GM12873 (cell line): ENCODE data around the gene PUDP.

Experiments
- TF ChIP-seq, protein P1 (sequence below): IDR thresholded peaks from 2 replicates; pipeline ENCODE4 v1.5.1; 2012; ENCODE audit warnings: low read depth, mild to moderate bottlenecking, moderate library complexity, low read length, control low read depth; ENCODE audit not compliant: insufficient read depth; ENCODE audit errors: missing control alignments

The PUDP gene

DNA sequence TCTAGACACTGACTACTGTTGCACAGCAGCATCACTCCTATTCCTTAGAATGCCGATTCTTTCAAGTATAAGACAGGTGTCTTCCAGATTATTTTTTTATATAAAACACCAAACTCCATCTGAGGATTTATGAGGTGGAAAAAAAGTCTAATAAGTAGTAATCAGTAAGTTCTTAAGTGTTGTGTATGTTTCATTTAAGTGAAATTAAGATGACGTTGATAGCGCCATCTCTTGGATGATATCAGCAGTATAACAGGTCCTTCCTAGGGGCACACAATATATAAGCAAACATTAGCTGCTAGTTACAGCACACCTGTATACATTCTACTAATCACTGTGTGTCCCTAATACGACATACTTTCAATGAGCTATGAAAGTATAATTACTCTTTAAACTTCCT is 100.0 kb downstream of the PUDP start:
- TF ChIP-seq, protein P1, sequence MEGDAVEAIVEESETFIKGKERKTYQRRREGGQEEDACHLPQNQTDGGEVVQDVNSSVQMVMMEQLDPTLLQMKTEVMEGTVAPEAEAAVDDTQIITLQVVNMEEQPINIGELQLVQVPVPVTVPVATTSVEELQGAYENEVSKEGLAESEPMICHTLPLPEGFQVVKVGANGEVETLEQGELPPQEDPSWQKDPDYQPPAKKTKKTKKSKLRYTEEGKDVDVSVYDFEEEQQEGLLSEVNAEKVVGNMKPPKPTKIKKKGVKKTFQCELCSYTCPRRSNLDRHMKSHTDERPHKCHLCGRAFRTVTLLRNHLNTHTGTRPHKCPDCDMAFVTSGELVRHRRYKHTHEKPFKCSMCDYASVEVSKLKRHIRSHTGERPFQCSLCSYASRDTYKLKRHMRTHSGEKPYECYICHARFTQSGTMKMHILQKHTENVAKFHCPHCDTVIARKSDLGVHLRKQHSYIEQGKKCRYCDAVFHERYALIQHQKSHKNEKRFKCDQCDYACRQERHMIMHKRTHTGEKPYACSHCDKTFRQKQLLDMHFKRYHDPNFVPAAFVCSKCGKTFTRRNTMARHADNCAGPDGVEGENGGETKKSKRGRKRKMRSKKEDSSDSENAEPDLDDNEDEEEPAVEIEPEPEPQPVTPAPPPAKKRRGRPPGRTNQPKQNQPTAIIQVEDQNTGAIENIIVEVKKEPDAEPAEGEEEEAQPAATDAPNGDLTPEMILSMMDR: no peak

DNA sequence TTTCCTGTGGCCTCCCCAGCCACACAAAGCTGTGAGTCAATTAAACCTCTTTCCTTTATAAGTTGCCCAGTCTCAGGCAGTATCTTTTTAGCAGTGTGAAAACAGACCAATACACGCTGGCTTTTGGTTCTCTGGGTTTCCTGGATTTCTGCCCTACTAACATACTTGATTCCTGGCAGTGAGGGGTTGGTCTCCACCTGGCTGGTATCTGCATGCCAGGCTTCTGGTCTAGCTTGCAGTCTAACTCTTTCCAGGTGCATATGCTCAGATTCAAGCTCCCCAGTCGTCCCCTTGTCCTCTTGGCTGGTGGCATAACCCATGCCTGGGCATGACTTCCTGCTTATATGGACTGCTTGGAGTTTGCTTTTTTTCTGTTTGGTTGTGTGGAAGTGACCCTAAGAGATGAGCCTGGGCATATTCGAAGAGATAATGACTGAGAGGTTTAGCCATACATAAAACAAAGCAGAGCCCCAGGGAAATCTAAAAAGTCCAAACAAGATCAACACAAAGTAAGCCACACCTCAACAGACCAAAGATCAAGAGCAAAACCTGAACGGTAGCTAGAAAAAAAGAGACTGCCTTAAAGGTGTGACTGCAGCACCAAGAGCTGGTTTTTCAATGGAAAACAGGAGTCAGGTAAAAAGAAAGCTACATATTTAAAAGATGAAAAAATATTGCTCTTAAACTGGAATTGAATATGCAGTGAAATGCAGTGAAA is 102.6 kb downstream of the PUDP start:
- TF ChIP-seq, protein P1: no peak

DNA sequence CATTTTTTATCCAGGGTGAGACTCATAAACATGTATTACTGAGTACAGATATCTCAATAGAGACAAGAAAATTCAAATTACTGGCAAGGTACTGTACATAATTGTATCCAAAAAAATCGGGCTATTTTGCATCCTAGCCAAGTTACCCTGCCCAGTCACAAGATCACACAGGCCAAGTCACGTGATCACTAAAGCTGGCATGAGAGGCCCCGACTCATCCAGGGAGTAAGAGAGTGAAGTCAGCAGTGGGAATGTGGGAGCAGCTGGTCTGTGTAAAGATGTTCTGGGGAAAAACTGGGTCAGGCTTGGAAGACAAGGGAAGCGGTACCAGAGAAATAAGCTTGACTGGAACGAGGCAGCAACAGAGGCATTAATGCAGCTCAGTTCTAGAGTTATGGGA is 119.7 kb downstream of the PUDP start:
- TF ChIP-seq, protein P1: no peak

DNA sequence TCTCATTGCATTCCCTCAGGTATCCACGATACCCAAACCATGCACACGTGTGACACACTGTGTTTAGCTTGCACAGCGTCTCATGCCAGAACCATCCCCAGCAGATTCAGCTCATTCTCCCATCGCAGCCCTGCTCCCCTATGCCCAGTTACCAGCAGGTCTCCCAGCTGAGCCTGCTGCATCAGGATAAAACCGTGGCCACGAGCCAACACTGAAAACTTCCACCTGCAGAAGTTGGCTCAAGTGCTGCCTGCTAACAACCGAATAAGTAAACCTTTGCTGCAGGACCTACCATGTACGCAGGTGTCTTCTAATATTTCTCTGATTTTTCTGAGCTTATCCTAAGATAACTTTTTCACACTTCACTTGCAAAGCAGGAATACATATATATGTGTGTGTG is 120.9 kb downstream of the PUDP start:
- TF ChIP-seq, protein P1: no peak

DNA sequence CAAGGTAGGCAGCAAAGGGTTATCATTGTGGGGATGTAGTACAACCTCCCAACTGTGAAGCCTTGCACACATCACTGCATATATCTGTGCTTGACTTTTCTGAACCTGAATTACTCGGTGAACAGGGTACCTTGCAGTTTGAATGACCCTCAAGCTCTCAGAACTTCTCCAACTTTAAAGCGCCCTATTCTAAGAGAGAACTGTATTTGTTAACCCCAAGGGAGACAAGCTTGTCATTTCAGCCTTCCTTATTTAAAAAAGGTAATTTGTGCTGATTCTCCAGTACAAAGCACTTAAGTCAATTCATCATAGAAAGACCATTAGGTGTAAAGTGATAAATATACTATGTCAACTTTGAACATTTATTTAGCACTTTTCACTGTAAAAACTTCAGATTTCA is 122.5 kb downstream of the PUDP start:
- TF ChIP-seq, protein P1: no peak

DNA sequence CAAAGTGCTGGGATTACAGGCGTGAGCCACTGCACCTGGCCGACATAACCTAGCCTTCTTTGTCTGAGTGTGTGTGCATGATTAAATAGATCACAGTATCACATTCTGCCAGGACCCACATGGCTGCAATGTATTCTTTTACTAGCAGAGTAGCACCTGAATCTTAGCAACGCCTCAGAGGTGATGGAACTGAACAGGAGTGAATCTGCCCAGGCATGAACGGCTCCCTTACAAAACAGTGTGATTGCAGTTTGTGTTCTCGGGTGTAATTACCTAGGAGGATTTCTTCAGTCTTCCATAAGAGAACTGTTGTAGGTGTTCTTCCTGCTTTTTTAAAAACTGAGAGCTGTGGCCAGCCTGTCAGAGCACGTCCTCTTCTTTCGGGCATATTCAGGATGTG is 123.1 kb downstream of the PUDP start:
- TF ChIP-seq, protein P1: no peak

DNA sequence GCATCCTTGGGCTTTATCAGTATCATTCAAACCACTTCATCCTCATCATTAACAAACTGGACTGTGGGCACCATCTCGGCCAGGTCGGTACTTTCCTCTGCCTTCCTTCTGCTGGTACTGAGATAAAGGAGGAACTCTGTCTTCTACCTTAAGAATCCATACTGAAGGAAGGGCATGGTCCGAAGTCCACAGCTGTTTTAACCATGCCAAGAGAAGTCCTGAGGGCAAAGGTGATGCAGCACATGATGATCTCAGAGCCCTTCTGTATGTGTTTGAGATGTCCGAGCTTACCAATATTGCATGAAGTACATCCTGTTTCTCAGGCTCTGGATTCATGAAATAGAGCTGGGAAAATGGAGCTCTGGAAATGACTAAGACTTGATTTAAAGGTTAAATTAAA is 126.0 kb downstream of the PUDP start:
- TF ChIP-seq, protein P1: no peak
